ENCODE results near the gene BTBD9.

Gene BTBD9

GRCh38 chr6:38593409-38593808 is 46.3 kb downstream of the BTBD9 start:
- TF ChIP-seq ISL1 (CRISPR knock-in tag; IDR thresholded peaks at IDR 0.05) (no peak), CSDC2 (CRISPR knock-in tag; IDR thresholded peaks at IDR 0.05) (no peak)
- ATAC-seq = no peak

GRCh38 chr6:38591439-38591838 is 48.3 kb downstream of the BTBD9 start:
- ATAC-seq = no peak
- TF ChIP-seq ZFP30 (CRISPR knock-in tag; IDR thresholded peaks at IDR 0.05) (no peak), ISL1 (CRISPR knock-in tag; IDR thresholded peaks at IDR 0.05) (no peak), ZNF8 (CRISPR knock-in tag; IDR thresholded peaks at IDR 0.05) (no peak), TOX (CRISPR knock-in tag; IDR thresholded peaks at IDR 0.05; ENCODE audit: borderline replicate concordance) (no peak), RARB (CRISPR knock-in tag; IDR thresholded peaks at IDR 0.05) (no peak), CSDC2 (CRISPR knock-in tag; IDR thresholded peaks at IDR 0.05) (no peak), ZNF565 (CRISPR knock-in tag; conservative IDR thresholded peaks at IDR 0.05; ENCODE audit: low read depth) (no peak), BACH2 (CRISPR knock-in tag; IDR thresholded peaks at IDR 0.05; ENCODE audit: borderline replicate concordance) (no peak), PPARA (CRISPR knock-in tag; IDR thresholded peaks at IDR 0.05; ENCODE audit: borderline replicate concordance) (no peak), ZC3H10 (CRISPR knock-in tag; IDR thresholded peaks at IDR 0.05) (no peak), ESRRG (CRISPR knock-in tag; IDR thresholded peaks at IDR 0.05) (no peak), TCF4 (CRISPR knock-in tag; IDR thresholded peaks at IDR 0.05; ENCODE audit: borderline replicate concordance) (no peak), ZFP3 (CRISPR knock-in tag; IDR thresholded peaks at IDR 0.05) (no peak)
- TF ChIP-seq, protein P1, sequence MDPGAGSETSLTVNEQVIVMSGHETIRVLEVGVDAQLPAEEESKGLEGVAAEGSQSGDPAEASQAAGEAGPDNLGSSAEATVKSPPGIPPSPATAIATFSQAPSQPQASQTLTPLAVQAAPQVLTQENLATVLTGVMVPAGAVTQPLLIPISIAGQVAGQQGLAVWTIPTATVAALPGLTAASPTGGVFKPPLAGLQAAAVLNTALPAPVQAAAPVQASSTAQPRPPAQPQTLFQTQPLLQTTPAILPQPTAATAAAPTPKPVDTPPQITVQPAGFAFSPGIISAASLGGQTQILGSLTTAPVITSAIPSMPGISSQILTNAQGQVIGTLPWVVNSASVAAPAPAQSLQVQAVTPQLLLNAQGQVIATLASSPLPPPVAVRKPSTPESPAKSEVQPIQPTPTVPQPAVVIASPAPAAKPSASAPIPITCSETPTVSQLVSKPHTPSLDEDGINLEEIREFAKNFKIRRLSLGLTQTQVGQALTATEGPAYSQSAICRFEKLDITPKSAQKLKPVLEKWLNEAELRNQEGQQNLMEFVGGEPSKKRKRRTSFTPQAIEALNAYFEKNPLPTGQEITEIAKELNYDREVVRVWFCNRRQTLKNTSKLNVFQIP (CRISPR knock-in tag; IDR thresholded peaks at IDR 0.05; ENCODE audit: borderline replicate concordance, low read depth) = no peak
- TF ChIP-seq, protein P2, sequence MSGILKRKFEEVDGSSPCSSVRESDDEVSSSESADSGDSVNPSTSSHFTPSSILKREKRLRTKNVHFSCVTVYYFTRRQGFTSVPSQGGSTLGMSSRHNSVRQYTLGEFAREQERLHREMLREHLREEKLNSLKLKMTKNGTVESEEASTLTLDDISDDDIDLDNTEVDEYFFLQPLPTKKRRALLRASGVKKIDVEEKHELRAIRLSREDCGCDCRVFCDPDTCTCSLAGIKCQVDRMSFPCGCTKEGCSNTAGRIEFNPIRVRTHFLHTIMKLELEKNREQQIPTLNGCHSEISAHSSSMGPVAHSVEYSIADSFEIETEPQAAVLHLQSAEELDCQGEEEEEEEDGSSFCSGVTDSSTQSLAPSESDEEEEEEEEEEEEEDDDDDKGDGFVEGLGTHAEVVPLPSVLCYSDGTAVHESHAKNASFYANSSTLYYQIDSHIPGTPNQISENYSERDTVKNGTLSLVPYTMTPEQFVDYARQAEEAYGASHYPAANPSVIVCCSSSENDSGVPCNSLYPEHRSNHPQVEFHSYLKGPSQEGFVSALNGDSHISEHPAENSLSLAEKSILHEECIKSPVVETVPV (CRISPR knock-in tag; IDR thresholded peaks at IDR 0.05) = no peak
- TF ChIP-seq, protein P3, sequence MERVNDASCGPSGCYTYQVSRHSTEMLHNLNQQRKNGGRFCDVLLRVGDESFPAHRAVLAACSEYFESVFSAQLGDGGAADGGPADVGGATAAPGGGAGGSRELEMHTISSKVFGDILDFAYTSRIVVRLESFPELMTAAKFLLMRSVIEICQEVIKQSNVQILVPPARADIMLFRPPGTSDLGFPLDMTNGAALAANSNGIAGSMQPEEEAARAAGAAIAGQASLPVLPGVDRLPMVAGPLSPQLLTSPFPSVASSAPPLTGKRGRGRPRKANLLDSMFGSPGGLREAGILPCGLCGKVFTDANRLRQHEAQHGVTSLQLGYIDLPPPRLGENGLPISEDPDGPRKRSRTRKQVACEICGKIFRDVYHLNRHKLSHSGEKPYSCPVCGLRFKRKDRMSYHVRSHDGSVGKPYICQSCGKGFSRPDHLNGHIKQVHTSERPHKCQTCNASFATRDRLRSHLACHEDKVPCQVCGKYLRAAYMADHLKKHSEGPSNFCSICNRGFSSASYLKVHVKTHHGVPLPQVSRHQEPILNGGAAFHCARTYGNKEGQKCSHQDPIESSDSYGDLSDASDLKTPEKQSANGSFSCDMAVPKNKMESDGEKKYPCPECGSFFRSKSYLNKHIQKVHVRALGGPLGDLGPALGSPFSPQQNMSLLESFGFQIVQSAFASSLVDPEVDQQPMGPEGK (CRISPR knock-in tag; IDR thresholded peaks at IDR 0.05; ENCODE audit: borderline replicate concordance) = no peak

- TF ChIP-seq ZNF70 (CRISPR knock-in tag; IDR thresholded peaks at IDR 0.05) = no peak
- TF ChIP-seq, protein P1 (CRISPR knock-in tag; IDR thresholded peaks at IDR 0.05; ENCODE audit: borderline replicate concordance, low read depth) = no peak
- TF ChIP-seq, protein P4, sequence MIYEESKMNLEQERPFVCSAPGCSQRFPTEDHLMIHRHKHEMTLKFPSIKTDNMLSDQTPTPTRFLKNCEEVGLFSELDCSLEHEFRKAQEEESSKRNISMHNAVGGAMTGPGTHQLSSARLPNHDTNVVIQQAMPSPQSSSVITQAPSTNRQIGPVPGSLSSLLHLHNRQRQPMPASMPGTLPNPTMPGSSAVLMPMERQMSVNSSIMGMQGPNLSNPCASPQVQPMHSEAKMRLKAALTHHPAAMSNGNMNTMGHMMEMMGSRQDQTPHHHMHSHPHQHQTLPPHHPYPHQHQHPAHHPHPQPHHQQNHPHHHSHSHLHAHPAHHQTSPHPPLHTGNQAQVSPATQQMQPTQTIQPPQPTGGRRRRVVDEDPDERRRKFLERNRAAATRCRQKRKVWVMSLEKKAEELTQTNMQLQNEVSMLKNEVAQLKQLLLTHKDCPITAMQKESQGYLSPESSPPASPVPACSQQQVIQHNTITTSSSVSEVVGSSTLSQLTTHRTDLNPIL (CRISPR knock-in tag; IDR thresholded peaks at IDR 0.05; ENCODE audit: low read depth) = no peak
- TF ChIP-seq CSDC2 (CRISPR knock-in tag; IDR thresholded peaks at IDR 0.05) = no peak
- TF ChIP-seq ZFP3 (CRISPR knock-in tag; IDR thresholded peaks at IDR 0.05) = no peak
- no peak for TF ChIP-seq ZNF565 (CRISPR knock-in tag; conservative IDR thresholded peaks at IDR 0.05; ENCODE audit: low read depth)
- TF ChIP-seq ESRRG (CRISPR knock-in tag; IDR thresholded peaks at IDR 0.05) = no peak
- TF ChIP-seq ARNTL (CRISPR knock-in tag; IDR thresholded peaks at IDR 0.05; ENCODE audit: borderline replicate concordance, low read depth) = no peak
- no peak for ATAC-seq
Measured at GRCh38 chr6:38589367-38589720, 50.4 kb downstream of the BTBD9 start.

DNA sequence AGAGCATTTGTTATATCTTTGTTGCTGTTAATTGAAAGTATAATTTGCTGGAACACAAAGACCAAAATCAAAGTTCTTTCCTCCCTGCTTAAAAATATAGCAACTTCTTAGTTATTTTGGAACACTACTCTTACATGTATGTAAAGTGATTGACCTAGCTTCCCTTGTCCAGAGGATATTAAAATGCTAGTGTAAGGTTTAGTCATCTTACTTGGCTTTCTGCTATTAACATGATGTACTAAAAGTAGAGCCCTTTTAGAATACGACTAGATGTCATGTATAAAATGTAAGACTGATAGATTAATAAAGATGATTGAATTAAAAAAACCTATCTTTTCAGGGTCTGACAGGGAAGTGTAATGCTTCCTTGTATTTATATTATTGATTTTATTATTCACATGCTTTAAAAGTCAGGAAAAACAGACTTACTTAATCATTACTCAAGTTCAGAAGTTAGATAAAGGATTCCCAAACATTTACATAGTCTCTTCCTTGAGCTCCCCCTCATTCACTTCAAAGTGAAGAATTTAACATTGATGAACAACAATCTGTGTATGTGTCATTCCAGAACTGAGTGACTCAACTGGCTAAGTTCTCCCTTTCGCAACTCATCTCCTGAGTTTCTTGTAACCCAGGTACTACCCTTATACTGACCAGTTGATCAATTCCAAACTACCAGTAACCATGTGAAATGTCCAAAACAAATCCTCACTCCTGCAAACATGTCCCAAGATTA is 50.9 kb downstream of the BTBD9 start:
- ATAC-seq = no peak
- TF ChIP-seq BACH2 (CRISPR knock-in tag; IDR thresholded peaks at IDR 0.05; ENCODE audit: borderline replicate concordance) = no peak
- TF ChIP-seq, protein P3 (CRISPR knock-in tag; IDR thresholded peaks at IDR 0.05; ENCODE audit: borderline replicate concordance) = no peak
- TF ChIP-seq ZNF565 (CRISPR knock-in tag; conservative IDR thresholded peaks at IDR 0.05; ENCODE audit: low read depth) = no peak
